Psoas muscle (tissue), 8 donors: ENCODE results near the gene RHOT2. TPM values are rescaled to one million over a fixed set of nuclear protein-coding genes. Genes with fewer than 3 reads are reported as not detected.

ENCODE experiments used
- ATAC-seq, 4 donors: fragments of 200-7000 bp; cut with Tn5 transposase; one replicate each; pipeline ENCODE4 v1.9.1; 2020; ENCODE audit warnings: moderate library complexity in 3 of 4, mild to moderate bottlenecking in 2 of 4
- DNase-seq, 2 donors: peaks; one replicate each; pipeline ENCODE4 v3.0.0-alpha.2; 2020
- H3K27ac ChIP-seq: fragments of 200-600 bp; one replicate; pipeline ENCODE4 v1.8.0; 2022
- H3K27me3 ChIP-seq, 3 donors: fragments of 200-600 bp in 1 of 3; one replicate each; pipeline versions ENCODE4 v1.6.1 to v1.8.0; 2013 to 2022; ENCODE audit warnings: low read length in 2 of 3, mild to moderate bottlenecking in 2 of 3, moderate library complexity in 1 of 3; ENCODE audit not compliant: insufficient read depth in 3 of 3
- H3K36me3 ChIP-seq, 2 donors: fragments of 200-600 bp in 1 of 2; one replicate each; pipeline versions ENCODE4 v1.6.1 to v1.8.0; 2013 to 2022; ENCODE audit warnings: low read depth in 1 of 2, mild to moderate bottlenecking in 1 of 2, moderate library complexity in 1 of 2; ENCODE audit not compliant: insufficient read depth in 1 of 2
- H3K4me1 ChIP-seq: fragments of 200-600 bp; one replicate; pipeline ENCODE4 v1.8.0; 2022
- H3K4me3 ChIP-seq: fragments of 200-600 bp; one replicate; pipeline ENCODE4 v1.8.0; 2022; ENCODE audit warnings: mild to moderate bottlenecking
- H3K9me3 ChIP-seq: fragments of 200-600 bp; one replicate; pipeline ENCODE4 v1.8.0; 2022
- CTCF ChIP-seq: fragments of 200-600 bp; IDR thresholded peaks from one replicate; pipeline ENCODE4 v1.8.0; 2022; ENCODE audit warnings: antibody characterized with exemption
- WGBS, 3 donors: extraction: QIAGEN DNeasy Blood & Tissue Kit; methylation state at CpG; one replicate each; pipeline versions ENCODE4 v1.1.6 to v1.1.7; 2013; 5-methylcytosine and 5-hydroxymethylcytosine counted together
- intact Hi-C, 2 donors: fragments of 100-400 bp; cut with DNase I; formaldehyde crosslinking; loops; one replicate each; pipeline versions ENCODE4 v1.11.0 to v1.14.2; 2022
- polyA plus RNA-seq, 3 donors: library from polyadenylated mRNA; stranded (reverse); fragments of 200-250 nt; gene quantifications; one replicate each; pipeline ENCODE4 v1.2.3, GENCODE V29; 2013
- total RNA-seq, 4 donors: library from RNA; stranded (reverse); fragmentation: NEBNext Ultra II Directional in 2 of 4; extraction: Animal tissue kit (Norgen Biotek cat#: 25700) in 2 of 4; gene quantifications; one replicate each; pipeline versions ENCODE4 v1.2.1 to v1.2.4, GENCODE V29; 2021 to 2023
- donor health status: healthy with polysubstance abuse.
- donor health status: DM: no; HTN: no; CAD: no; lungs with moderate emphysema.
- donor health status: Bipolar disorder and iron deficiency.
- donor health status: healthy.
- donor health status: DM: yes; HTN: yes; CAD: no.
- donor health status: DM: no; HTN: no; CAD: no.
- donor health status: DM: no; HTN: no; CAD: no.
- donor health status: DM: yes; HTN: yes; CAD: no.

Gene RHOT2
- total and polyA plus RNA-seq, 7 donors = 38.8 to 75.8 (median 52.3) TPM

GRCh38 chr16:717450-718245 lies 49.7 kb downstream of the RHOT2 start:
- DNase-seq = no peak
- no peak overlapping the region for H3K4me3 ChIP-seq
- no peak for TF ChIP-seq CTCF
- 71 to 78% (median 73%) methylated on average over 27 to 32 of the region's 32 CpGs for WGBS, 3 donors
- H3K27me3 ChIP-seq = no peaks in the 10 kb centered on the region
- no peak overlapping the region for H3K27ac ChIP-seq
- ATAC-seq = no peak
- peaks cover 29% of the 10 kb centered on the region for H3K4me1 ChIP-seq
- H3K36me3 ChIP-seq = peaks cover 0 to 7% of the 10 kb centered on the region in 2 donors
- intact Hi-C loops = no loop called here
- H3K9me3 ChIP-seq = no peaks in the 10 kb centered on the region

GRCh38 chr16:718389-718788 lies 50.5 kb downstream of the RHOT2 start:
- Histone ChIP-seq H3K9me3 (no peaks in the 10 kb centered on the region), H3K36me3 (peaks cover 0 to 9% of the 10 kb centered on the region in 2 donors), H3K4me1 (peaks cover 29% of the 10 kb centered on the region), H3K27me3 (no peaks in the 10 kb centered on the region), H3K27ac (no peak overlapping the region), H3K4me3 (no peak overlapping the region)
- DNase-seq = no peak
- whole genome bisulfite sequencing, 3 donors = 88 to 97% (median 90%) methylated on average over 9 of the region's 9 CpGs
- TF ChIP-seq CTCF = no peak
- no peak for ATAC-seq
- intact Hi-C loops = no loop called here

- ATAC-seq = no peak
- Histone ChIP-seq H3K4me1 (peaks cover 29% of the 10 kb centered on the region), H3K4me3 (no peak overlapping the region), H3K9me3 (no peaks in the 10 kb centered on the region), H3K27me3 (no peaks in the 10 kb centered on the region), H3K27ac (no peak overlapping the region), H3K36me3 (peaks cover 0 to 9% of the 10 kb centered on the region in 2 donors)
- TF ChIP-seq CTCF = no peak
- no peak for DNase-seq
- 73 to 84% (median 78%) methylated on average over 6 of the region's 6 CpGs for WGBS, 3 donors
- intact Hi-C loops = no loop called here
Observed at GRCh38 chr16:718922-719321, 51.0 kb downstream of the RHOT2 start.

- no peak for TF ChIP-seq CTCF
- Histone ChIP-seq H3K27ac (peak overlapping the region; percentile 86), H3K4me3 (peak overlapping the region; percentile 91), H3K4me1 (peaks cover 29% of the 10 kb centered on the region), H3K9me3 (no peaks in the 10 kb centered on the region), H3K27me3 (no peaks in the 10 kb centered on the region), H3K36me3 (peaks cover 0 to 9% of the 10 kb centered on the region in 2 donors)
- intact Hi-C loops = no loop called here
- WGBS, 3 donors = 8 to 9% (median 8%) methylated on average over 16 of the region's 16 CpGs
- DNase-seq = no peak
- no peak for ATAC-seq
Observed at GRCh38 chr16:719815-720446, 52.0 kb downstream of the RHOT2 start.
